Neural progenitor cell (in vitro differentiated cells): ENCODE results near the gene PPFIBP1.

Experiments
- CTCF ChIP-seq: fragments of 200-600 bp; sonication (generic); IDR thresholded peaks from 2 replicates; pipeline ENCODE4 v1.5.1; 2017; ENCODE audit warnings: antibody characterized with exemption, mild to moderate bottlenecking
- EZH2 ChIP-seq: fragments of 200-600 bp; sonication (generic); IDR thresholded peaks from 2 replicates; pipeline ENCODE4 v1.6.1; 2017; ENCODE audit warnings: antibody characterized with exemption, mild to moderate bottlenecking, moderate library complexity
- EZH2phosphoT487 ChIP-seq: fragments of 200-600 bp; sonication (generic); IDR thresholded peaks from 2 replicates; pipeline ENCODE4 v1.6.1; 2017; ENCODE audit warnings: antibody characterized with exemption

GRCh38 chr12:27696864-27697564, 173.0 kb downstream of the PPFIBP1 start:
- TF ChIP-seq CTCF, result no peak
- TF ChIP-seq EZH2, result no peak
- TF ChIP-seq EZH2phosphoT487, result no peak
